HepG2 (cell line): ENCODE results near the gene LILRB2. TPM values are rescaled to one million over a fixed set of nuclear protein-coding genes. Genes with fewer than 3 reads are reported as not detected.

Experiments
- ATAC-seq: fragments of 200-7000 bp; cut with Tn5 transposase; 3 replicates; pipeline ENCODE4 v1.9.1; 2020; ENCODE audit warnings: mild to moderate bottlenecking, moderate library complexity
- BruUV-seq: library from RNA; stranded (reverse); fragments of 400-500 nt; replicated peaks from 2 replicates; lab custom pipeline; 2021; lab: Mats Ljungman, UMichigan
- CTCF ChIA-PET: fragments of 300-600 bp; formaldehyde crosslinking; extraction: SDS; loops from one replicate; lab custom pipeline; 2021; ENCODE audit warnings: low total read pairs, inconsistent platforms, low intra/inter-chr PET ratio; lab: Yijun Ruan, JAX
- POLR2A ChIA-PET: fragments of 350-600 bp; sonication (Branson Sonifier 250); formaldehyde crosslinking; loops from one replicate; lab custom pipeline; 2020; ENCODE audit warnings: antibody characterized with exemption, inconsistent platforms; lab: Yijun Ruan, JAX
- DNase-seq: peaks from one replicate; pipeline ENCODE4 v3.0.0-alpha.2; 2015; ENCODE audit warnings: low spot score
- FAIRE-seq: peaks from 3 replicates; lab custom pipeline; 2011; peaks lifted over from hg19 to GRCh38; lab: Jason Lieb, UNC
- H2AFZ ChIP-seq: one replicate; pipeline ENCODE4 v1.6.1; 2011; ENCODE audit warnings: low read length, inconsistent platforms
- H3K27ac ChIP-seq: fragments of 300-600 bp; 3 replicates; pipeline ENCODE4 v1.8.0; 2011; ENCODE audit warnings: mixed run types, mild to moderate bottlenecking, mixed read lengths, low read length, inconsistent platforms; ENCODE audit not compliant: insufficient read depth; ENCODE audit errors: extremely low read length
- H3K27me3 ChIP-seq, 2 experiments: fragments of 200-600 bp in 1 of 2; 2 replicates in 1 of 2; 3 replicates in 1 of 2; pipeline versions ENCODE4 v1.6.0 to v1.8.0; 2011; ENCODE audit warnings: low read length in 2 of 2, mild to moderate bottlenecking in 2 of 2, moderate library complexity in 2 of 2, inconsistent platforms in 1 of 2; ENCODE audit not compliant: insufficient read depth in 2 of 2, control insufficient read depth in 1 of 2
- H3K36me3 ChIP-seq, 2 experiments: fragments of 200-600 bp in 1 of 2; replicated peaks in 1 of 2; 2 replicates in 1 of 2; 3 replicates in 1 of 2; pipeline versions ENCODE4 v1.5.1 to v1.8.0; 2011; ENCODE audit warnings: low read length in 2 of 2, inconsistent platforms in 1 of 2; ENCODE audit not compliant: insufficient read depth in 2 of 2, control insufficient read depth in 1 of 2
- H3K4me1 ChIP-seq: 2 replicates; pipeline ENCODE4 v1.5.1; 2012; ENCODE audit warnings: low read length, inconsistent platforms; ENCODE audit not compliant: insufficient read depth
- H3K4me2 ChIP-seq: 2 replicates; pipeline ENCODE4 v1.6.0; 2011; ENCODE audit warnings: low read depth, low read length, inconsistent platforms
- H3K4me3 ChIP-seq, 3 experiments: fragments of 200-600 bp in 1 of 3; sonication (generic), shearing (Covaris generic) in 1 of 3; replicated peaks in 1 of 3; 2 replicates each; pipeline ENCODE4 v1.5.1; 2011 to 2016; ENCODE audit warnings: low read length in 3 of 3, inconsistent platforms in 2 of 3, low read depth in 2 of 3, mild to moderate bottlenecking in 2 of 3, control low read depth in 1 of 3, mixed read lengths in 1 of 3; ENCODE audit not compliant: insufficient read depth in 1 of 3
- H3K79me2 ChIP-seq: one replicate; pipeline ENCODE4 v1.6.1; 2011; ENCODE audit warnings: low read length, inconsistent platforms; ENCODE audit not compliant: insufficient read depth
- H3K9ac ChIP-seq: 2 replicates; pipeline ENCODE4 v1.6.0; 2011; ENCODE audit warnings: mild to moderate bottlenecking, low read depth, low read length, inconsistent platforms; ENCODE audit not compliant: insufficient read depth
- H3K9me3 ChIP-seq: 2 replicates; pipeline ENCODE4 v1.5.1; 2012; ENCODE audit warnings: mild to moderate bottlenecking, low read length
- H4K20me1 ChIP-seq: 2 replicates; pipeline ENCODE4 v1.6.0; 2011; ENCODE audit warnings: inconsistent platforms, mild to moderate bottlenecking, low read length, moderate library complexity; ENCODE audit not compliant: insufficient read depth
- HNF4G ChIP-seq, 2 experiments: sonication (generic) in 1 of 2; formaldehyde crosslinking in 1 of 2; IDR thresholded peaks; 2 replicates each; pipeline versions ENCODE4 v1.4.0 to v1.6.1; 2011 to 2020; ENCODE audit warnings: borderline replicate concordance in 2 of 2, low read depth in 2 of 2, mild to moderate bottlenecking in 2 of 2, low read length in 1 of 2, missing genetic modification reagents in 1 of 2, moderate library complexity in 1 of 2
- MEIS2 ChIP-seq: sonication (generic); formaldehyde crosslinking; IDR thresholded peaks from 2 replicates; pipeline ENCODE4 v1.9.0; 2021; ENCODE audit warnings: mild to moderate bottlenecking, missing genetic modification reagents
- SMAD9 ChIP-seq: sonication (generic); formaldehyde crosslinking; IDR thresholded peaks from 2 replicates; pipeline ENCODE4 v1.5.1; 2020; ENCODE audit warnings: mild to moderate bottlenecking, missing genetic modification reagents
- SOX5 ChIP-seq: IDR thresholded peaks from 2 replicates; pipeline ENCODE4 v1.6.1; 2016; ENCODE audit warnings: borderline replicate concordance
- SP4 ChIP-seq: sonication (generic); formaldehyde crosslinking; IDR thresholded peaks from 2 replicates; pipeline ENCODE4 v1.8.1; 2023; ENCODE audit warnings: mild to moderate bottlenecking, missing genetic modification reagents
- THAP11 ChIP-seq: IDR thresholded peaks from 2 replicates; pipeline ENCODE4 v1.6.1; 2016; ENCODE audit warnings: missing biosample characterization, missing genetic modification reagents
- ZNF224 ChIP-seq: sonication (generic); formaldehyde crosslinking; IDR thresholded peaks from 2 replicates; pipeline ENCODE4 v1.5.0; 2020; ENCODE audit warnings: mild to moderate bottlenecking, missing genetic modification reagents
- ZNF274 ChIP-seq: sonication (generic); formaldehyde crosslinking; IDR thresholded peaks from 2 replicates; pipeline ENCODE4 v1.5.1; 2020; ENCODE audit warnings: mild to moderate bottlenecking, missing genetic modification reagents
- ZNF577 ChIP-seq: sonication (generic); formaldehyde crosslinking; IDR thresholded peaks from 2 replicates; pipeline ENCODE4 v1.4.0; 2020; ENCODE audit warnings: mild to moderate bottlenecking, low read depth, missing genetic modification reagents, borderline replicate concordance
- ZNF775 ChIP-seq: sonication (generic); formaldehyde crosslinking; IDR thresholded peaks from 2 replicates; pipeline ENCODE4 v1.4.0; 2020; ENCODE audit warnings: missing genetic modification reagents, mild to moderate bottlenecking, moderate library complexity, borderline replicate concordance
- WGBS: methylation state at CpG from one replicate; pipeline ENCODE4 v1.1.6; 2017; ENCODE audit warnings: low lambda C conversion rate; 5-methylcytosine and 5-hydroxymethylcytosine counted together
- in situ Hi-C: cut with HindIII; loops from 2 replicates; pipeline ENCODE4 v1.10.0; 2017; ENCODE audit warnings: low pct_unique_long_range_greater_than_20kb; ENCODE audit not compliant: extremely low pct_ligation_motif_present
- intact Hi-C: fragments of 100-400 bp; cut with micrococcal nuclease; formaldehyde crosslinking; loops from one replicate; pipeline ENCODE4 v1.10.0; 2022; ENCODE audit not compliant: unreplicated experiment
- polyA plus RNA-seq, 8 experiments: library from polyadenylated mRNA; depleted of rRNA in 3 of 8; stranded (reverse) in 7 of 8; unstranded in 1 of 8; fragments of >200 nt; fragmentation: Illumina TruSeq in 4 of 8; extraction: Trizol in 4 of 8; gene quantifications; 2 replicates each; pipeline versions ENCODE4 v1.2.1 to v1.2.3, GENCODE V29; 2011 to 2016; ENCODE audit warnings: low read depth in 4 of 8, missing spikeins in 1 of 8, mixed read lengths in 1 of 8; ENCODE audit not compliant: insufficient read depth in 1 of 8
- total RNA-seq, 5 experiments: library from RNA; depleted of rRNA; stranded (reverse); fragments of >200 nt; fragmentation: Illumina TruSeq; extraction: Trizol; gene quantifications; 2 replicates each; pipeline ENCODE4 v1.2.3, GENCODE V29; 2016; ENCODE audit warnings: low read depth in 1 of 5
- TF ChIP-seq, protein P1 (sequence below): sonication (generic); formaldehyde crosslinking; IDR thresholded peaks from 2 replicates; pipeline ENCODE4 v1.4.0; 2020; ENCODE audit warnings: missing genetic modification reagents
- TF ChIP-seq, protein P2 (sequence below): sonication (generic); formaldehyde crosslinking; IDR thresholded peaks from 2 replicates; pipeline ENCODE4 v1.4.0; 2020; ENCODE audit warnings: missing genetic modification reagents, borderline replicate concordance
- TF ChIP-seq, protein P3 (sequence below): sonication (generic); formaldehyde crosslinking; IDR thresholded peaks from 2 replicates; pipeline ENCODE4 v1.4.0; 2020; ENCODE audit warnings: missing genetic modification reagents

Gene LILRB2
- total and polyA plus RNA-seq, 2 of the 13 experiments (the other 11 are each of a cell fraction or from before 2014, with no cell fraction given), result not detected

DNA sequence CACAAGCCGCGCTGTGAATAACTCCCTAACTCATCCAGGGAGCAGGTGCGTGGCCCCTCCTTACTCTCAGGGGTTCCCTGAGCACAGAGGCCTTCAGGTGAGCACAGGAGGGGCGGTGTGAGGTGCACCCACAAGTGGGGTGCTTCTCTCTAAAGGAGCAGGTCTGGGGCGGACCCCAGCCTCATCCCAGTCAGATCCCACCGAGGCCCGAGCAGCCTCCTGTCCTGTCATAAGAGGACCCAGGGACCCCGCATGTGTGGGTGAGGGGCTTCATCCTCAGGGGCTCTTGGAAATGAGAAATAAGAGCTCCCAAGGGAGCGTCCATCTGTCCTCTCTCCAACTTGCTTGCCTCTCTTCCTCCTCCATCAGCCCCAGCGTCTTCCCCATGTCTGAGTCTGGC is 35.0 kb upstream of the LILRB2 start:
- Histone ChIP-seq H3K9me3 (no peaks in the 10 kb centered on the region), H4K20me1 (no peaks in the 10 kb centered on the region), H3K4me1 (no peaks in the 10 kb centered on the region), H3K9ac (no peak overlapping the region), H3K4me3 (no peak overlapping the region), H3K27me3 (peaks cover 3 to 17% of the 10 kb centered on the region in 2 experiments; a peak in 3 of 5 replicates), H3K36me3 (no peaks in the 10 kb centered on the region), H3K27ac (no peak overlapping the region), H3K79me2 (no peaks in the 10 kb centered on the region), H3K4me2 (no peak overlapping the region), H2AFZ (no peak overlapping the region)
- intact Hi-C loops (no loop called here), in situ Hi-C loops (no loop called here)
- DNase-seq, result no peak
- POLR2A ChIA-PET, result no interaction called here
- WGBS, result 13% methylated on average over 6 of the region's 10 CpGs
- ATAC-seq, result no peak
- no peak for FAIRE-seq
- no TSS peak for BruUV-seq
- CTCF ChIA-PET, result no interaction called here
- TF ChIP-seq, protein P1, sequence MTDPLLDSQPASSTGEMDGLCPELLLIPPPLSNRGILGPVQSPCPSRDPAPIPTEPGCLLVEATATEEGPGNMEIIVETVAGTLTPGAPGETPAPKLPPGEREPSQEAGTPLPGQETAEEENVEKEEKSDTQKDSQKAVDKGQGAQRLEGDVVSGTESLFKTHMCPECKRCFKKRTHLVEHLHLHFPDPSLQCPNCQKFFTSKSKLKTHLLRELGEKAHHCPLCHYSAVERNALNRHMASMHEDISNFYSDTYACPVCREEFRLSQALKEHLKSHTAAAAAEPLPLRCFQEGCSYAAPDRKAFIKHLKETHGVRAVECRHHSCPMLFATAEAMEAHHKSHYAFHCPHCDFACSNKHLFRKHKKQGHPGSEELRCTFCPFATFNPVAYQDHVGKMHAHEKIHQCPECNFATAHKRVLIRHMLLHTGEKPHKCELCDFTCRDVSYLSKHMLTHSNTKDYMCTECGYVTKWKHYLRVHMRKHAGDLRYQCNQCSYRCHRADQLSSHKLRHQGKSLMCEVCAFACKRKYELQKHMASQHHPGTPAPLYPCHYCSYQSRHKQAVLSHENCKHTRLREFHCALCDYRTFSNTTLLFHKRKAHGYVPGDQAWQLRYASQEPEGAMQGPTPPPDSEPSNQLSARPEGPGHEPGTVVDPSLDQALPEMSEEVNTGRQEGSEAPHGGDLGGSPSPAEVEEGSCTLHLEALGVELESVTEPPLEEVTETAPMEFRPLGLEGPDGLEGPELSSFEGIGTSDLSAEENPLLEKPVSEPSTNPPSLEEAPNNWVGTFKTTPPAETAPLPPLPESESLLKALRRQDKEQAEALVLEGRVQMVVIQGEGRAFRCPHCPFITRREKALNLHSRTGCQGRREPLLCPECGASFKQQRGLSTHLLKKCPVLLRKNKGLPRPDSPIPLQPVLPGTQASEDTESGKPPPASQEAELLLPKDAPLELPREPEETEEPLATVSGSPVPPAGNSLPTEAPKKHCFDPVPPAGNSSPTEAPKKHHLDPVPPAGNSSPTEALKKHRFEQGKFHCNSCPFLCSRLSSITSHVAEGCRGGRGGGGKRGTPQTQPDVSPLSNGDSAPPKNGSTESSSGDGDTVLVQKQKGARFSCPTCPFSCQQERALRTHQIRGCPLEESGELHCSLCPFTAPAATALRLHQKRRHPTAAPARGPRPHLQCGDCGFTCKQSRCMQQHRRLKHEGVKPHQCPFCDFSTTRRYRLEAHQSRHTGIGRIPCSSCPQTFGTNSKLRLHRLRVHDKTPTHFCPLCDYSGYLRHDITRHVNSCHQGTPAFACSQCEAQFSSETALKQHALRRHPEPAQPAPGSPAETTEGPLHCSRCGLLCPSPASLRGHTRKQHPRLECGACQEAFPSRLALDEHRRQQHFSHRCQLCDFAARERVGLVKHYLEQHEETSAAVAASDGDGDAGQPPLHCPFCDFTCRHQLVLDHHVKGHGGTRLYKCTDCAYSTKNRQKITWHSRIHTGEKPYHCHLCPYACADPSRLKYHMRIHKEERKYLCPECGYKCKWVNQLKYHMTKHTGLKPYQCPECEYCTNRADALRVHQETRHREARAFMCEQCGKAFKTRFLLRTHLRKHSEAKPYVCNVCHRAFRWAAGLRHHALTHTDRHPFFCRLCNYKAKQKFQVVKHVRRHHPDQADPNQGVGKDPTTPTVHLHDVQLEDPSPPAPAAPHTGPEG (CRISPR knock-in tag), result no peak
- TF ChIP-seq THAP11 (CRISPR knock-in tag), result no peak
- TF ChIP-seq, protein P2, sequence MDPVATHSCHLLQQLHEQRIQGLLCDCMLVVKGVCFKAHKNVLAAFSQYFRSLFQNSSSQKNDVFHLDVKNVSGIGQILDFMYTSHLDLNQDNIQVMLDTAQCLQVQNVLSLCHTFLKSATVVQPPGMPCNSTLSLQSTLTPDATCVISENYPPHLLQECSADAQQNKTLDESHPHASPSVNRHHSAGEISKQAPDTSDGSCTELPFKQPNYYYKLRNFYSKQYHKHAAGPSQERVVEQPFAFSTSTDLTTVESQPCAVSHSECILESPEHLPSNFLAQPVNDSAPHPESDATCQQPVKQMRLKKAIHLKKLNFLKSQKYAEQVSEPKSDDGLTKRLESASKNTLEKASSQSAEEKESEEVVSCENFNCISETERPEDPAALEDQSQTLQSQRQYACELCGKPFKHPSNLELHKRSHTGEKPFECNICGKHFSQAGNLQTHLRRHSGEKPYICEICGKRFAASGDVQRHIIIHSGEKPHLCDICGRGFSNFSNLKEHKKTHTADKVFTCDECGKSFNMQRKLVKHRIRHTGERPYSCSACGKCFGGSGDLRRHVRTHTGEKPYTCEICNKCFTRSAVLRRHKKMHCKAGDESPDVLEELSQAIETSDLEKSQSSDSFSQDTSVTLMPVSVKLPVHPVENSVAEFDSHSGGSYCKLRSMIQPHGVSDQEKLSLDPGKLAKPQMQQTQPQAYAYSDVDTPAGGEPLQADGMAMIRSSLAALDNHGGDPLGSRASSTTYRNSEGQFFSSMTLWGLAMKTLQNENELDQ (CRISPR knock-in tag), result no peak
- TF ChIP-seq SOX5 (CRISPR knock-in tag), result no peak
- TF ChIP-seq MEIS2 (CRISPR knock-in tag), result no peak
- TF ChIP-seq, protein P3, sequence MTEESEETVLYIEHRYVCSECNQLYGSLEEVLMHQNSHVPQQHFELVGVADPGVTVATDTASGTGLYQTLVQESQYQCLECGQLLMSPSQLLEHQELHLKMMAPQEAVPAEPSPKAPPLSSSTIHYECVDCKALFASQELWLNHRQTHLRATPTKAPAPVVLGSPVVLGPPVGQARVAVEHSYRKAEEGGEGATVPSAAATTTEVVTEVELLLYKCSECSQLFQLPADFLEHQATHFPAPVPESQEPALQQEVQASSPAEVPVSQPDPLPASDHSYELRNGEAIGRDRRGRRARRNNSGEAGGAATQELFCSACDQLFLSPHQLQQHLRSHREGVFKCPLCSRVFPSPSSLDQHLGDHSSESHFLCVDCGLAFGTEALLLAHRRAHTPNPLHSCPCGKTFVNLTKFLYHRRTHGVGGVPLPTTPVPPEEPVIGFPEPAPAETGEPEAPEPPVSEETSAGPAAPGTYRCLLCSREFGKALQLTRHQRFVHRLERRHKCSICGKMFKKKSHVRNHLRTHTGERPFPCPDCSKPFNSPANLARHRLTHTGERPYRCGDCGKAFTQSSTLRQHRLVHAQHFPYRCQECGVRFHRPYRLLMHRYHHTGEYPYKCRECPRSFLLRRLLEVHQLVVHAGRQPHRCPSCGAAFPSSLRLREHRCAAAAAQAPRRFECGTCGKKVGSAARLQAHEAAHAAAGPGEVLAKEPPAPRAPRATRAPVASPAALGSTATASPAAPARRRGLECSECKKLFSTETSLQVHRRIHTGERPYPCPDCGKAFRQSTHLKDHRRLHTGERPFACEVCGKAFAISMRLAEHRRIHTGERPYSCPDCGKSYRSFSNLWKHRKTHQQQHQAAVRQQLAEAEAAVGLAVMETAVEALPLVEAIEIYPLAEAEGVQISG (CRISPR knock-in tag), result no peak
- TF ChIP-seq ZNF224, result no peak
- TF ChIP-seq SMAD9, result no peak
- TF ChIP-seq ZNF775, result no peak
- TF ChIP-seq ZNF274 (CRISPR knock-in tag), result no peak
- no peak for TF ChIP-seq ZNF577 (CRISPR knock-in tag)
- TF ChIP-seq SP4 (CRISPR knock-in tag), result no peak
- no peak for TF ChIP-seq HNF4G (IDR thresholded peaks at IDR 0.05; ENCODE audit: borderline replicate concordance, low read depth, low read length)
- no peak for TF ChIP-seq HNF4G (CRISPR knock-in tag; IDR thresholded peaks at IDR 0.05; ENCODE audit: borderline replicate concordance, low read depth)
